GM12878 (cell line): ENCODE data around the gene WWOX. TPM values are rescaled to one million over a fixed set of nuclear protein-coding genes. Genes with fewer than 3 reads are reported as not detected.

Source experiments
- ATAC-seq: fragments of 200-7000 bp; cut with Tn5 transposase; 3 replicates; pipeline ENCODE4 v1.9.1; 2020; ENCODE audit warnings: mild to moderate bottlenecking, moderate library complexity
- BruUV-seq: library from RNA; stranded (reverse); fragments of 400-500 nt; replicated peaks from 2 replicates; lab custom pipeline; 2021; lab: Mats Ljungman, UMichigan
- CTCF ChIA-PET: fragments of 300-600 bp; sonication (Branson Sonifier 250); formaldehyde crosslinking; extraction: SDS; loops from one replicate; lab custom pipeline; 2021; ENCODE audit warnings: inconsistent platforms; lab: Yijun Ruan, JAX
- POLR2A ChIA-PET: fragments of 350-600 bp; formaldehyde crosslinking; extraction: SDS; loops from one replicate; lab custom pipeline; 2021; ENCODE audit warnings: inconsistent platforms; lab: Charles Lee
- RAD21 ChIA-PET: fragments of 300-600 bp; sonication (Branson Sonifier 250); formaldehyde crosslinking; loops from one replicate; lab custom pipeline; 2023; ENCODE audit warnings: antibody characterized with exemption; ENCODE audit not compliant: unreplicated experiment; lab: Charles Lee
- SMC1A ChIA-PET: fragments of 300-600 bp; sonication (Branson Sonifier 250); formaldehyde crosslinking; loops from one replicate; lab custom pipeline; 2023; ENCODE audit not compliant: unreplicated experiment, uncharacterized antibody; lab: Charles Lee
- DNase-seq: peaks from one replicate; pipeline ENCODE4 v3.0.0-alpha.2; 2011; ENCODE audit warnings: low read depth, low spot score
- FAIRE-seq: peaks from 3 replicates; lab custom pipeline; 2011; peaks lifted over from hg19 to GRCh38; lab: Jason Lieb, UNC
- H2AFZ ChIP-seq: 2 replicates; pipeline ENCODE4 v1.6.0; 2011; ENCODE audit warnings: low read depth, low read length, control low read depth; ENCODE audit not compliant: control insufficient read depth
- H3K27ac ChIP-seq: 2 replicates; pipeline ENCODE4 v1.5.1; 2011; ENCODE audit warnings: control low read depth; ENCODE audit not compliant: control insufficient read depth, insufficient read depth
- H3K27me3 ChIP-seq, 2 experiments: replicated peaks in 1 of 2; 2 replicates each; pipeline versions ENCODE4 v1.6.0 to v1.6.1; 2011; ENCODE audit warnings: low read length in 1 of 2; ENCODE audit not compliant: control insufficient read depth in 2 of 2, insufficient read depth in 2 of 2
- H3K36me3 ChIP-seq, 2 experiments: 2 replicates each; pipeline ENCODE4 v1.5.1; 2011; ENCODE audit warnings: low read length in 1 of 2; ENCODE audit not compliant: control insufficient read depth in 2 of 2, insufficient read depth in 2 of 2
- H3K4me1 ChIP-seq: 2 replicates; pipeline ENCODE4 v1.6.1; 2011; ENCODE audit warnings: mild to moderate bottlenecking, low read length, moderate library complexity, mixed read lengths; ENCODE audit not compliant: control insufficient read depth, insufficient read depth
- H3K4me2 ChIP-seq: 2 replicates; pipeline ENCODE4 v1.6.0; 2011; ENCODE audit warnings: control low read depth; ENCODE audit not compliant: control insufficient read depth, insufficient read depth
- H3K4me3 ChIP-seq: fragments of 200-600 bp; sonication (generic); 2 replicates; pipeline ENCODE4 v1.5.1; 2016
- H3K79me2 ChIP-seq: 2 replicates; pipeline ENCODE4 v1.6.0; 2011; ENCODE audit warnings: low read length; ENCODE audit not compliant: control insufficient read depth, insufficient read depth
- H3K9ac ChIP-seq: 2 replicates; pipeline ENCODE4 v1.8.0; 2011; ENCODE audit warnings: low read length, control low read depth, mixed read lengths; ENCODE audit not compliant: control insufficient read depth, insufficient read depth
- H3K9me3 ChIP-seq: replicated peaks from 3 replicates; pipeline ENCODE4 v1.5.1; 2011; ENCODE audit warnings: mild to moderate bottlenecking, low read length; ENCODE audit not compliant: control insufficient read depth, insufficient read depth
- H4K20me1 ChIP-seq: 2 replicates; pipeline ENCODE4 v1.6.0; 2011; ENCODE audit not compliant: control insufficient read depth, insufficient read depth
- BCL11A ChIP-seq: IDR thresholded peaks from 2 replicates; pipeline ENCODE4 v1.6.1; 2011; ENCODE audit warnings: low read depth, low read length
- IKZF2 ChIP-seq, 2 experiments: fragments of 450-650 bp; IDR thresholded peaks; 2 replicates each; pipeline ENCODE4 v1.6.1; 2017; ENCODE audit warnings: mild to moderate bottlenecking in 2 of 2, moderate library complexity in 2 of 2
- WGBS: methylation state at CpG from one replicate; pipeline ENCODE4 v1.1.6; 2016; ENCODE audit warnings: low lambda C conversion rate; ENCODE audit not compliant: insufficient replicate concordance, insufficient coverage; ENCODE audit errors: missing lambda C conversion rate; 5-methylcytosine and 5-hydroxymethylcytosine counted together
- in situ Hi-C: fragments of 300-500 bp; cut with MboI; formaldehyde crosslinking; loops from 9 replicates; pipeline ENCODE4 v1.14.3; 2018; ENCODE audit warnings: mixed read lengths
- intact Hi-C: fragments of 100-400 bp; cut with micrococcal nuclease; formaldehyde crosslinking; loops from one replicate; pipeline ENCODE4 v1.14.2; 2022; ENCODE audit not compliant: unreplicated experiment
- polyA plus RNA-seq, 11 experiments: library from polyadenylated mRNA; depleted of rRNA in 4 of 11; unstranded in 6 of 11; stranded (reverse) in 5 of 11; fragments of >200 nt; fragmentation: Nextera tagmentation in 4 of 11; fragmentation: Illumina TruSeq in 1 of 11; extraction: Ambion mirVana in 4 of 11; extraction: Trizol in 1 of 11; gene quantifications; 1 replicate in 1 of 11; 2 replicates in 10 of 11; pipeline versions ENCODE4 v1.2.1 to v1.2.3, GENCODE V29; 2011 to 2016; ENCODE audit warnings: inconsistent platforms in 2 of 11, missing spikeins in 2 of 11, low read depth in 1 of 11
- total RNA-seq, 4 experiments: library from RNA; depleted of rRNA in 3 of 4; stranded (reverse); fragments of >200 nt in 3 of 4; fragmentation: Illumina TruSeq in 1 of 4; extraction: Trizol in 1 of 4; gene quantifications; 2 replicates each; pipeline versions ENCODE4 v1.2.1 to v1.2.3, GENCODE V29; 2013 to 2021
- TF ChIP-seq, protein P1 (sequence below): IDR thresholded peaks from 2 replicates; pipeline ENCODE4 v1.6.1; 2011; ENCODE audit warnings: mild to moderate bottlenecking, low read depth, low read length, moderate library complexity; ENCODE audit not compliant: insufficient replicate concordance
- TF ChIP-seq, protein P2 (sequence below): IDR thresholded peaks from 2 replicates; pipeline ENCODE4 v1.6.1; 2012; ENCODE audit warnings: low read length, inconsistent platforms
- TF ChIP-seq, protein P3 (sequence below): IDR thresholded peaks from 2 replicates; pipeline ENCODE4 v1.6.1; 2012; ENCODE audit warnings: low read depth, low read length, improper control_type of control experiment
- TF ChIP-seq, protein P4 (sequence below): fragments of 450-650 bp; conservative IDR thresholded peaks from 2 replicates; pipeline ENCODE4 v1.6.1; 2017; ENCODE audit warnings: mild to moderate bottlenecking, moderate library complexity

WWOX gene
- total and polyA plus RNA-seq, 10 of the 15 experiments (the other 5 are each of a cell fraction or from before 2014, with no cell fraction given), result 2.8 to 24.4 (median 17.8) TPM

DNA sequence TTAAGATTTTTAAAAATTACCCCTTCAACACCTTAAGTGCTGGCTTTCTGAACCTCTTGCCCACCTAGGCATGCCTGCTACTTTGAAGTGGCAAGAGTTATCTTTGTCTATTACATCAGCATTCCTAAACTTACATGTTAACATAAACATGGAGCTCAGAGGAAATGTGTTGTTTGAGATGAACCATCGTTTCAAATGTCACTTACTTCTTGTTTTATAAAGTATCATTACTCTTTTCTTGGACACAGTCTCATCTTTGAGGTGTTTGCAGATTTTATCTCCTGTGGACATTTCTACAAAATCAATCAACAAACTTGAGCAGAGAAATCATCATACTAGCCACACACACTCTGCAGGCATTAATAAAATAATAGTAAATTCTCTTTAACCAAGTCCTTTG lies 184.9 kb downstream of the WWOX start (continued):
- TF ChIP-seq, protein P1, sequence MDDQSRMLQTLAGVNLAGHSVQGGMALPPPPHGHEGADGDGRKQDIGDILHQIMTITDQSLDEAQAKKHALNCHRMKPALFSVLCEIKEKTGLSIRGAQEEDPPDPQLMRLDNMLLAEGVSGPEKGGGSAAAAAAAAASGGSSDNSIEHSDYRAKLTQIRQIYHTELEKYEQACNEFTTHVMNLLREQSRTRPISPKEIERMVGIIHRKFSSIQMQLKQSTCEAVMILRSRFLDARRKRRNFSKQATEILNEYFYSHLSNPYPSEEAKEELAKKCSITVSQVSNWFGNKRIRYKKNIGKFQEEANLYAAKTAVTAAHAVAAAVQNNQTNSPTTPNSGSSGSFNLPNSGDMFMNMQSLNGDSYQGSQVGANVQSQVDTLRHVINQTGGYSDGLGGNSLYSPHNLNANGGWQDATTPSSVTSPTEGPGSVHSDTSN, result no peak
- TF ChIP-seq, protein P2, sequence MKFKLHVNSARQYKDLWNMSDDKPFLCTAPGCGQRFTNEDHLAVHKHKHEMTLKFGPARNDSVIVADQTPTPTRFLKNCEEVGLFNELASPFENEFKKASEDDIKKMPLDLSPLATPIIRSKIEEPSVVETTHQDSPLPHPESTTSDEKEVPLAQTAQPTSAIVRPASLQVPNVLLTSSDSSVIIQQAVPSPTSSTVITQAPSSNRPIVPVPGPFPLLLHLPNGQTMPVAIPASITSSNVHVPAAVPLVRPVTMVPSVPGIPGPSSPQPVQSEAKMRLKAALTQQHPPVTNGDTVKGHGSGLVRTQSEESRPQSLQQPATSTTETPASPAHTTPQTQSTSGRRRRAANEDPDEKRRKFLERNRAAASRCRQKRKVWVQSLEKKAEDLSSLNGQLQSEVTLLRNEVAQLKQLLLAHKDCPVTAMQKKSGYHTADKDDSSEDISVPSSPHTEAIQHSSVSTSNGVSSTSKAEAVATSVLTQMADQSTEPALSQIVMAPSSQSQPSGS, result no peak
- TF ChIP-seq IKZF2 (IDR thresholded peaks at IDR 0.05), result no peak
- TF ChIP-seq, all 136 proteins: peak for 0

DNA sequence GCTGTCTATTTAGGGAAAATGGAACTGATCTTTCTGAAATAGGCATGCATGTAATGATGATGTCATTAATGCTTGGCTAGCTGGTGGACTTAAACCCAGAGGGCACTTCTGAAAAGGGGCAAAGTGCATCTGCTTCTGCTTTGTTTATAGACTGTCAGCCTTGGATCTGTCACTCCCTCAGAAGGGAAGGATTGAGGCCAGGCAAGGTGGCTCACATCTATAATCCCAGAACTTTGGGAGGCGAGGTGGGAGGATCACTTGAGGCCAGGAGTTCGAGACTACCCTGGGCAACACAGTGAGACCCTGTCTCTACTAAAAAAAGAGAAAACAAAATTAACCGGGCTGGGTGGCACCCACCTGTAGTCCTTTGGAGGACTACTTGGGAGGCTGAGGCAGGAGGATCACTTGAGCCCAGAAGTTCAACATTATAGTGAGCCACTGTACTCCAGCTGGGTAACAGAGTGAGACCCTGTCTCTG lies 185.5 kb downstream of the WWOX start:
- RAD21 ChIA-PET, result no interaction called here
- Histone ChIP-seq H3K36me3 (no peaks in the 10 kb centered on the region), H3K9ac (no peak overlapping the region), H3K4me1 (no peaks in the 10 kb centered on the region), H3K4me3 (no peak overlapping the region), H3K27me3 (no peaks in the 10 kb centered on the region), H3K27ac (no peak overlapping the region), H2AFZ (no peak overlapping the region), H3K79me2 (no peaks in the 10 kb centered on the region), H3K4me2 (no peak overlapping the region), H4K20me1 (no peaks in the 10 kb centered on the region), H3K9me3 (no peaks in the 10 kb centered on the region)
- CTCF ChIA-PET, result no interaction called here
- BruUV-seq, result no TSS peak
- FAIRE-seq (no peak), ATAC-seq (no peak), DNase-seq (no peak)
- intact Hi-C loops (no loop called here), in situ Hi-C loops (no loop called here)
- POLR2A ChIA-PET, result no interaction called here
- SMC1A ChIA-PET, result no interaction called here
- 42% methylated on average over 3 of the region's 3 CpGs for WGBS
- TF ChIP-seq, protein P3, sequence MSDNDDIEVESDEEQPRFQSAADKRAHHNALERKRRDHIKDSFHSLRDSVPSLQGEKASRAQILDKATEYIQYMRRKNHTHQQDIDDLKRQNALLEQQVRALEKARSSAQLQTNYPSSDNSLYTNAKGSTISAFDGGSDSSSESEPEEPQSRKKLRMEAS, result no peak
- TF ChIP-seq BCL11A, result no peak
- TF ChIP-seq, protein P4, sequence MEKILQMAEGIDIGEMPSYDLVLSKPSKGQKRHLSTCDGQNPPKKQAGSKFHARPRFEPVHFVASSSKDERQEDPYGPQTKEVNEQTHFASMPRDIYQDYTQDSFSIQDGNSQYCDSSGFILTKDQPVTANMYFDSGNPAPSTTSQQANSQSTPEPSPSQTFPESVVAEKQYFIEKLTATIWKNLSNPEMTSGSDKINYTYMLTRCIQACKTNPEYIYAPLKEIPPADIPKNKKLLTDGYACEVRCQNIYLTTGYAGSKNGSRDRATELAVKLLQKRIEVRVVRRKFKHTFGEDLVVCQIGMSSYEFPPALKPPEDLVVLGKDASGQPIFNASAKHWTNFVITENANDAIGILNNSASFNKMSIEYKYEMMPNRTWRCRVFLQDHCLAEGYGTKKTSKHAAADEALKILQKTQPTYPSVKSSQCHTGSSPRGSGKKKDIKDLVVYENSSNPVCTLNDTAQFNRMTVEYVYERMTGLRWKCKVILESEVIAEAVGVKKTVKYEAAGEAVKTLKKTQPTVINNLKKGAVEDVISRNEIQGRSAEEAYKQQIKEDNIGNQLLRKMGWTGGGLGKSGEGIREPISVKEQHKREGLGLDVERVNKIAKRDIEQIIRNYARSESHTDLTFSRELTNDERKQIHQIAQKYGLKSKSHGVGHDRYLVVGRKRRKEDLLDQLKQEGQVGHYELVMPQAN, result no peak
- TF ChIP-seq, all 136 proteins: peak for 0
